GM12891 (cell line): ENCODE measurements around the gene SNAPIN.

ENCODE experiments used
- DNase-seq: peaks from one replicate; pipeline ENCODE4 v3.0.0; 2011; ENCODE audit warnings: low spot score; ENCODE audit not compliant: insufficient read length
- FAIRE-seq: peaks from 2 replicates; lab custom pipeline; 2011; peaks lifted over from hg19 to GRCh38; lab: Jason Lieb, UNC
- PAX5 ChIP-seq: IDR thresholded peaks from 2 replicates; pipeline ENCODE4 v1.6.1; 2011; ENCODE audit warnings: low read length, moderate library complexity, mild to moderate bottlenecking; ENCODE audit not compliant: insufficient read depth, severe bottlenecking
- POLR2A ChIP-seq: IDR thresholded peaks from 2 replicates; pipeline ENCODE4 v1.6.1; 2011; ENCODE audit warnings: low read depth, low read length, control low read depth
- POLR2AphosphoS5 ChIP-seq: IDR thresholded peaks from 2 replicates; pipeline ENCODE4 v1.6.1; 2011; ENCODE audit warnings: low read depth, low read length, control low read depth
- POU2F2 ChIP-seq: IDR thresholded peaks from 2 replicates; pipeline ENCODE4 v1.6.1; 2011; ENCODE audit warnings: low read depth, mild to moderate bottlenecking, control low read depth, low read length, moderate library complexity
- SPI1 ChIP-seq: IDR thresholded peaks from 2 replicates; pipeline ENCODE4 v1.6.1; 2011; ENCODE audit warnings: low read depth, low read length, control low read depth
- TAF1 ChIP-seq: IDR thresholded peaks from 2 replicates; pipeline ENCODE4 v1.6.1; 2011; ENCODE audit warnings: low read depth, low read length, control low read depth

The SNAPIN gene

DNA sequence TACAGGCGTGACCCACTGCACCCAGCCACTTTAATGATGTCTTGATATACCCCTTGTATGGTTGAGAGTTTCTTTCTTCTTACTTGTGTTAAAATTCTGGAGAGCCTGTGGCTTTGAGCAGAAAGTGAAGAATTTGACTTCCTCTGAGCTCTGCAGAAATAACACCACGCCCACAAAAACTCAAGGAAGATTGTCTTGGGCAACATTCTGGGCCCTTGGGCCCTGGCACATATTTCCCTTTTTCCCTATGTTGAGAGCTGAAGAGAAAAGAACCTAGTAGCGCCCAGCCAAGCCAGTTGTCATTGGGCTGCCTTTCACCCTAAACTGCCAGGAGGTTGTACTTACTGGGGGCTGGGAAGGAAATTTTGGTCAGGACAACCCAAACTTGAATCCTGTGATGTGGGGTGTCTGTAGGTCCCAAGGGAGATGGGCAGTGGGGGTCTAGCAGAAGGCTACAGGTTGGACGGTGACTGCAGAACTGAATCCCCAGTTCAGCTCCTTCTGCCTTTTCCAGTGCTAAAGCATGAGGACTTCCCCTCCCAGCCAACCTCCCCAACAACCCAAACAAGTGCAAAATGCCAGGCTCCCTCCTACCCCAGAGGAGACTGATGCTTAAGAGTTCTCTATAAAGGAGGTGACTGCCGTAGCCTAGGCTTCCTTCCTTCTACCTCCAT lies 11.7 kb upstream of the SNAPIN start:
- FAIRE-seq = no peak
- DNase-seq = no peak
- no peak for TF ChIP-seq TAF1
- TF ChIP-seq PAX5 = no peak
- peak; percentile 72 for TF ChIP-seq POLR2A

DNA sequence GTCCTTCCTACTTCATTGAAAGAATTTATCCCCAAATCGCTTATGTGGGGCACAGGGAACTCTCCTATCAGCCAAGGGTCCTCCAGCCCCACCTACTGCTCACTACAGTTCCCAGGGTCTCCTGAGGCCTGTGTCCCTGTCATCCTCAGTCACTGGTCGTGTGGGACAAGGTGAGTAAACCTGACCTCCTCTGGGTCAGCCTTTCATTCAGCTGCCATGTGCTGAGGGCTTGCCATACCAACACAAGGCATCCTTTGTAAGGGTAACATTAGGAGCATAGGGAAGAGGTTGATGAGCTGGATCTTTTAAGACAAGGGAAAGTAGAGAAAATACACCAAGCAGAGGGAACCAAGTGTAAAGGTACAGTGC lies 11.2 kb upstream of the SNAPIN start:
- FAIRE-seq (no peak), DNase-seq (no peak)
- no peak for TF ChIP-seq TAF1
- TF ChIP-seq POLR2AphosphoS5 = peak; percentile 85; the same call in 1 of the 2 replicates
- TF ChIP-seq POLR2A = peak; percentile 50; the same call in 1 of the 2 replicates

DNA sequence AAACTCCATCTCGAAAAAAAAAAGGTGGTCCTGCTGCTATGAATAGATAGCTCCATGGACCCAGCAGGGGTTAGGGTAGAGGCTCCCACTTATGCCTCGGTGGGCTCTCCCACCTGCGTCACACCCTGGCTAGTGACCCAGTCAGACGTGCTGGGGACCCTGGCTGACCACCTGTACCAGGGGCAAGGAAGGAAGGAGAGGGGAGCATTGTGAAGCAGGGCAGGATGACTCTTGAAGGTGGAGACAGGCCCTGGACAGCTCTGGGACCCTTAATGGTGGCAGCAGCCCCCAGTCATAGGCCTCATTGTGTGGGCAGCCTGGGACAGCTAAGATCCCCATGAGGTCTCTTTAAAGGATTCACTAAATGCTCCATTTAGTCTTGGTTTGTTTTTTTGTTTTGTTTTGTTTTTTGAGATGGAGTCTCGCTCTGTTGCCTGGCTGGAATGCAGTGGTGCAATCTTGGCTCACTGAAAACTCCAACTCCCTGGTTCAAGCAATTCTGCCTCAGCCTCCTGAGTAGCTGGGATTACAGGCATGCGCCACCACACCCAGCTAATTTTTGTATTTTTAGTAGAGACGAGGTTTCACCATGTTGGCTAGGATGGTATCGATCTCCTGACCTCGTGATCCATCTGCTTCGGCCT lies 10.4 kb upstream of the SNAPIN start:
- DNase-seq = no peak
- FAIRE-seq = no peak
- no peak for TF ChIP-seq TAF1
- no peak for TF ChIP-seq PAX5
- no peak for TF ChIP-seq SPI1
- TF ChIP-seq POU2F2 = 0 out of 2 replicates have a peak, but pooled peaks have one; percentile 29
- peak; percentile 24 for TF ChIP-seq POLR2A
- TF ChIP-seq POLR2AphosphoS5 = peak; percentile 73

DNA sequence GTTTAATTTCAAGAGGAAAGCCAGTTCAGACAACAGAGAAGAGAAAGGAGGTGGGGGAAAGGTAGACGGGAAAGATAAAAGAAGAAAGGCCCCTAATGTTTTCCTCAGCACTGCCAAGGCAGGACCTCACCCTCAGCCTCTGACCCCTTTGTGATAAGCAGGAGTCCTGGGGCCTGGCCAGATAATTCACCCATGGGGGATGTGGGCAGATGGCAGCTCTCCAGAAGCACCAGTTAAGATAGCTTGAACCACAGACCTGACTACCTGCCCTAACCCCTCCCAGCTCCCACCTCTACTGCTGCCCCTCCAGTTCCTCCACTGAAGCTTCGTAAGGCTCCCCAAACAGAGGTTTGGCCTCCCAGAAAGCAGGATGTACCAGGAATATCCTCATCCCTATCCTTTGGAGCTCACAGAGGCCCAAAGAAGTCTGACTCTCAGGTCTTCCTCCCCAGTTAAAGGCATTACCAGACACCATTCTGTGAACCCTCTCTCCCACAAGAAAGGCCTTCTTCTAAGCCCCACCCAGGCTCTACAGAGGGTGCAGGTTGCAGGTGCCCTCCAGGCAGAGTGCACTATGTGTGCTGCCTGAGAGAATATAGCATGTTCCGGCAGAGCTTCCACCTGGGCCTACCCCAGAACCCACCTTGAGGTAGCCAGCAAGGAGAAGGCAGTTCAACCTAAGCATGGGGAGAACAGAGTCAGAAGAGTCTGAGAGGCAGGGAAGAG lies 9.2 kb upstream of the SNAPIN start:
- DNase-seq (no peak), FAIRE-seq (no peak)
- no peak for TF ChIP-seq TAF1
- no peak for TF ChIP-seq SPI1
- peak; percentile 53; the same call in 1 of the 2 replicates for TF ChIP-seq POLR2AphosphoS5
- TF ChIP-seq POLR2A = peak; percentile 44; the same call in 1 of the 2 replicates

DNA sequence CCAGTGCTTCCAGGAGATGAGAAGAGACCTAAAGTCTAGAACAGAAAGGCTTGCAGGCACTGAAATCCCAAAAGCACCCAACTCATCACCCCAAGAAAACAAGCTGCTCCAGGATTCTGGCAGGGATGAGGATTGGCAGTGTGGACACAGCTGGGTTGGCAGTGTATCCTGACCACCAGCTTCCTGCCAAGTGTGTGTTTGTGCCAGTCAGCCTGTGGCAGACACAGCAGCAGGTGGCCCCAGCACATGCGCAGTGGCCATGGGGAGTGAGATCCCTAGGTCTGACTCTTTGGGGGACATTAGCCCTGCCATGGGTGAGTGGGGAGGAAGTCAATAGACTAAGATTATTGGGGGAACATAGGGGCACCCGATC lies 8.7 kb upstream of the SNAPIN start:
- TF ChIP-seq TAF1 = no peak
- 0 out of 2 replicates have a peak, but pooled peaks have one; percentile 4 for TF ChIP-seq POLR2A
- DNase-seq (no peak), FAIRE-seq (peak; percentile 9)

DNA sequence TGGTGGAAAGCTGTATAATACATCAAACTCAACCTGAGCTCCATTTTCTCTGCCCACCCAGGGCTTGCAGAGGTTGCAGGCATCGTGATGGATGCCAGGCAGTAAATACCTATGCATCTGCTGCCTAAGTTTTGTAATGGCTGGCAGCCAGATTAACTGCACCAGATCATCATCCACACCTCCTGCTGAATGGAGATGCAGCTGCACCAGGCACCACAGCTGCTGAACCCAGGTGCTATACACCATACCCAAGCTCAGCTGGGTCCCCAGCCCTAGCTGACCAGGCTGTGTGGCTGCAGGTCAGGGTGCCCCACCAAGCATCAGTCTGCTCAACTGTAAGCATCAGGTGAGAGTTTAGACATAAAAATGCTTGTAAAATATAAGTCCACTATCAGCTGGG lies 6.7 kb upstream of the SNAPIN start:
- FAIRE-seq (no peak), DNase-seq (no peak)
- no peak for TF ChIP-seq POLR2AphosphoS5
- no peak for TF ChIP-seq PAX5
- TF ChIP-seq SPI1 = no peak
- TF ChIP-seq POLR2A = no peak
- TF ChIP-seq POU2F2 = no peak
- TF ChIP-seq TAF1 = no peak

DNA sequence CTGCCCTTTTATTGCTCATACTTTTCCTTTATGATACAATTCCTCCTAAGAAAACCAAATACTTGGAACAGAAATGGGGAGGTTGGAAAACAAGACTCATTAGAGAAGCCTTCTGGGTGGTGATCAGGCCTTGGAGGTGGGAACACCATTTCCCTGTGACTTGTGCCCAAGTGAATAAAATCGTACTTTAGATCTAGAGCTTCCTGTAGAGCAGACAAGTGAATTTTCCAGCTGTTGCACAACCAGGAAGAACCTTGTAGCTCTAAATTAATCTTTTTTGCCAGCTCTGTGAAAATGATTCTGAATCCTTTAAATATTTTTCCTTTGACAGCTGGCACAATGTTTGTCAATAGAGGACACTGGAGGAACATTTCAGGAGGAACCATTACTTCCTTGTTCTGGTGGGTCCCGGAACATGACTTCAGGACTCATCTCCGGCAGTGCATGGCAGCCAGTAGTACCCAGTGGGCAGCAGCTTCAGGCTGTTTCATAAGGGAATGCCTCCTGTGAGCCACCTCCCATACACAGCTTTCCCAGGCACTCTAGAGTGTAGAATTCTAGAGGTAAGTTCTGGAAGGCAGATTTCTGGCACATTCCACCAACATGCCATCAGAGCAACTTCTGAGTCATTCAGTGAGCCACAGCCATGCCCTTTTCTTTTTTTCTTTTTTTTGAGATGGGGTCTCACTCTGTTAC lies 5.5 kb upstream of the SNAPIN start:
- FAIRE-seq (no peak), DNase-seq (no peak)
- TF ChIP-seq POU2F2 (no peak), POLR2AphosphoS5 (no peak), PAX5 (no peak), TAF1 (no peak), POLR2A (no peak), SPI1 (no peak)

DNA sequence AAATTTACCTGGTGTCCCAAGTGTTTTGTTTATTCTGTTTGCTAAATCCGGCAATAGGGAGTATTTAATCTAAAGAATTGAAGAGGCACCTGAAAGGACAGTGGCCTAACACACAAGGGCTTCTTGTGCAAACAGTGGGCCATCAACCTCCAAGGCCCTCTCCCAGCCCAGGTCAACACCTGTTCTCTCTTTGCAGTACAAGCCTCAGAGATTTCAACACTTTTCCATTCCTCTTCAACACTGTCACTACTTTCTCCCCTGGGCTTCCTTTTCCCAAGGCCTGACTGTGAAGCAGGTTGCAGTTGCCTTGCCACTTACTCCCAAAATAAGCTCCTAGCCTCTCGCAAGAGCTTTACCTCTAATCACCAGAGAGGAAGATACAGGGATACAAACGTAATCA lies 3.2 kb upstream of the SNAPIN start:
- DNase-seq (no peak), FAIRE-seq (no peak)
- TF ChIP-seq PAX5 = no peak
- TF ChIP-seq TAF1 = no peak
- no peak for TF ChIP-seq POLR2AphosphoS5
- TF ChIP-seq POU2F2 = no peak
- no peak for TF ChIP-seq SPI1
- TF ChIP-seq POLR2A = no peak

DNA sequence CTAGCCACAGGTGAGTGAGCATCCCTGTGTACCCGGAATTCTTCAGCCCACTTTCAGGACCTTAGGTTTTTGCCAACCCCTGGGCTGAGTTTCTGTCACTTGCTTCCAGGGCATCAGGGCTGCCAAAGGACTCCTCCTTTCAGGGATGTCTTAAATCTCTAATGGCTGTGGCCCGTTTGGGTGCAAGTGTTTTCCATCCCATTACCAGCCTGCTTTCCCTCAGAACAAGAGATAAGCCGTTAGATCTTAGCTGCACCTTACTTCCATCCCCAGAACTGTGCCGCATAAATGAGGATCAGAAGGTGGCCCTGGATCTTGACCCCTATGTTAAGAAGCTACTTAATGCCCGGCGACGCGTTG lies 652 bp downstream of the SNAPIN start:
- TF ChIP-seq POU2F2 (no peak), SPI1 (no peak), TAF1 (no peak), POLR2AphosphoS5 (no peak), PAX5 (no peak), POLR2A (no peak)
- peak; percentile 31 for FAIRE-seq
- no peak for DNase-seq
